ENCODE data around the gene PHKB.

DNA sequence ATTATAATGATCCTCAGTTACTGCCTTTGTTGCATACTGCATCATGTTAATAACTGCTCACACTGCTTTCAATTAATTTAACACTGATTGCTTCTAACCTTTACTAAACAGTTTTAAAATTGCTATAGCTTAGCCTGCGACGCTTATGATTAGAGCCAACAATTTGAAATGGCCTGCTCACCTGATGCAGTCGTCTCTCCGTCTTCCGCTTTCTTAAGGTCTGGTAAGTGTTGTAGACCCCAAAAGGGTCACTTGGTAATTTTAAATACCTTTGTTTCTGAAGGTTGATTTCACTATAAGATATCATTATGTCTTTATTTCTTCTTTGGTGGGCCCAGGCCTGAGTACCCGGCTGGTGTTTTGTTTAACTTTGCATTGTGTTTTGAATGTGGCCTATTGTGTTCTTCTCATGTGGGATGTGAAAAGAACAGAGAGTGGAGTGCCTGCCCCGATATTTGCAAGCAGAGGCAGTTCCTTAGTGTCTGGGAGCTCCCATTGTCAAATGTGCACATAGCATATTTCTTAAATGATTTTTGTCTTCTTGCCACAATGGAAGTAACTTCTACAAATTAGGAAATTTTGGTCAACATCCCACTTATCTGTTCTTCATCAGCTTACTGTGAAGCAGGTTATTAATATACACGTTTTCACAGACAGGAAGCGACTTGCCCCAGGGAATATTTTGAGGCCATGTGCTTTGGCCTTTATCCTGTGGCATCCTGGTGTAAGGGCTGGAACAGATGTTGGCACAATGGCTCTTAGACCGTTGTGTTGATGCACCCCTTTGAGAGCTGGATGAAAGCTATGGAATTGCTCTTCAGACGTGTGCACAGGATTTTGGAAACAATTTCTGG is 2.9 kb downstream of the PHKB start:
- no peak for TF ChIP-seq TAF1 (IDR thresholded peaks at IDR 0.05; ENCODE audit: borderline replicate concordance, low read depth, low read length)
- TF ChIP-seq POLR2A (IDR thresholded peaks at IDR 0.05; ENCODE audit: low read depth, low read length), result no peak

Data from GM12892 (cell line).